Spleen (tissue), 10 donors: ENCODE data around the gene ATP5IF1. TPM values are rescaled to one million over a fixed set of nuclear protein-coding genes. Genes with fewer than 3 reads are reported as not detected.

ENCODE experiments used
- polyA plus RNA-seq, 3 donors: library from polyadenylated mRNA; stranded (reverse); fragments of 200-250 nt; gene quantifications; one replicate each; pipeline ENCODE4 v1.2.1, GENCODE V29; 2013
- total RNA-seq, 7 donors: library from RNA; depleted of rRNA in 3 of 7; stranded (reverse); fragments of >200 nt in 3 of 7; fragmentation: NEBNext Ultra II Directional in 4 of 7; extraction: Animal tissue kit (Norgen Biotek cat#: 25700) in 4 of 7; gene quantifications; one replicate each; pipeline versions ENCODE4 v1.1.0 to v1.2.1, GENCODE V29; 2016 to 2021
- donor health status: healthy with polysubstance abuse.
- donor health status: DM: no; HTN: no; CAD: no; lungs with moderate emphysema.
- donor health status: DM: no; HTN: no; CAD: no.
- donor health status: Bipolar disorder and iron deficiency.
- donor health status: healthy.
- donor health status: DM: no; HTN: no; CAD: no.
- donor health status: DM: yes; HTN: yes; CAD: no.

The ATP5IF1 gene
- total and polyA plus RNA-seq, 10 donors, result 75.4 to 411 (median 202) TPM

Other genes with a start within 250 kb of the ATP5IF1 start
- 10 to 100 TPM; 16.5 to 26.4 (median 21.8) TPM for gene EYA3, start 147.5 kb upstream of the ATP5IF1 start, total RNA-seq
- gene EYA3, start 147.5 kb upstream of the ATP5IF1 start, polyA plus RNA-seq, result 1 to 10 TPM; 3.5 to 5.4 (median 3.6) TPM
- 10 to 100 TPM; 13.8 to 32.2 (median 28.2) TPM for gene PTAFR, start 59.4 kb upstream of the ATP5IF1 start, total RNA-seq
- gene PTAFR, start 59.4 kb upstream of the ATP5IF1 start, polyA plus RNA-seq, result 1 to 10 TPM; 5.0 to 7.5 (median 5.7) TPM
- 10 to 100 TPM; 52.0 to 71.0 (median 60.8) TPM for gene DNAJC8, start 3.1 kb upstream of the ATP5IF1 start, total RNA-seq
- 10 to 100 TPM; 63.8 to 95.9 (median 92.8) TPM for gene DNAJC8, start 3.1 kb upstream of the ATP5IF1 start, polyA plus RNA-seq
- gene SESN2, start 23.4 kb downstream of the ATP5IF1 start, total RNA-seq, result 10 to 100 TPM in 2 of 7 donors, 1 to 10 TPM in 5; 7.4 to 16.7 (median 8.6) TPM
- gene SESN2, start 23.4 kb downstream of the ATP5IF1 start, polyA plus RNA-seq, result 1 to 10 TPM; 2.4 to 5.0 (median 3.3) TPM
- gene MED18, start 92.9 kb downstream of the ATP5IF1 start, total RNA-seq, result 10 to 100 TPM; 11.2 to 19.1 (median 14.9) TPM
- gene MED18, start 92.9 kb downstream of the ATP5IF1 start, polyA plus RNA-seq, result 10 to 100 TPM; 22.9 to 31.2 (median 24.4) TPM
- 10 to 100 TPM; 24.1 to 55.9 (median 32.9) TPM for gene PHACTR4, start 133.6 kb downstream of the ATP5IF1 start, total RNA-seq
- gene PHACTR4, start 133.6 kb downstream of the ATP5IF1 start, polyA plus RNA-seq, result 10 to 100 TPM in 1 of 3 donors, 1 to 10 TPM in 2; 8.2 to 16.4 (median 8.9) TPM